ENCODE data around the gene PLA2G4E. TPM values are rescaled to one million over a fixed set of nuclear protein-coding genes. Genes with fewer than 3 reads are reported as not detected.

Gene PLA2G4E
- total and polyA plus RNA-seq, 2 of the 13 experiments (the other 11 are each of a cell fraction or from before 2014, with no cell fraction given) = not detected

DNA sequence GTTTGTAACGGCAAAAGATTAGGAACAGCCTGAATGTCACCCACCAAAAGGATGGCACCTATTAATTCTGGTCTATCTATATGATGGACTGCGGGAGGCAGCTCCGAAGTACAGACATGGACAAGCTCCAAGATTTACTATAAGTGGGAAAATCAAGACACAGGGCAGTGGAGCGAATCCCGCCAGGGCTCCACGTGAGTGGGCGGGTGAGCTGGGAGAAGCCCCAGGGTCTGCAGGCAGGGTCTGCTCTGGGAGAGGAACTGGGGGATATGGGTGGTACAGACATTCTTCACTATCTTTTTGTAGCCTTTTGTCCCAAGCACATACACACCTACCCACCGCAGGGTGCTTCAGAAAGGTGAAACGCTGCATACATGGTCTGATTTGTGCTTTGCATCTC, 88.7 kb downstream of the PLA2G4E start:
- H3K9me3 ChIP-seq (ENCODE audit: low read length) = no peaks in the 10 kb centered on the region
- no peaks in the 10 kb centered on the region for H3K36me3 ChIP-seq (replicated peaks in 1 of 2; ENCODE audit: control insufficient read depth in 1 of 2, insufficient read depth in 2 of 2, low read length in 2 of 2)
- no peak overlapping the region for H3K9ac ChIP-seq (ENCODE audit: insufficient read depth, low read depth, low read length)
- no peak overlapping the region for H3K27ac ChIP-seq (ENCODE audit: extremely low read length, insufficient read depth, low read length)
- no TSS peak for BruUV-seq (replicated peaks)
- TF ChIP-seq, protein P1, sequence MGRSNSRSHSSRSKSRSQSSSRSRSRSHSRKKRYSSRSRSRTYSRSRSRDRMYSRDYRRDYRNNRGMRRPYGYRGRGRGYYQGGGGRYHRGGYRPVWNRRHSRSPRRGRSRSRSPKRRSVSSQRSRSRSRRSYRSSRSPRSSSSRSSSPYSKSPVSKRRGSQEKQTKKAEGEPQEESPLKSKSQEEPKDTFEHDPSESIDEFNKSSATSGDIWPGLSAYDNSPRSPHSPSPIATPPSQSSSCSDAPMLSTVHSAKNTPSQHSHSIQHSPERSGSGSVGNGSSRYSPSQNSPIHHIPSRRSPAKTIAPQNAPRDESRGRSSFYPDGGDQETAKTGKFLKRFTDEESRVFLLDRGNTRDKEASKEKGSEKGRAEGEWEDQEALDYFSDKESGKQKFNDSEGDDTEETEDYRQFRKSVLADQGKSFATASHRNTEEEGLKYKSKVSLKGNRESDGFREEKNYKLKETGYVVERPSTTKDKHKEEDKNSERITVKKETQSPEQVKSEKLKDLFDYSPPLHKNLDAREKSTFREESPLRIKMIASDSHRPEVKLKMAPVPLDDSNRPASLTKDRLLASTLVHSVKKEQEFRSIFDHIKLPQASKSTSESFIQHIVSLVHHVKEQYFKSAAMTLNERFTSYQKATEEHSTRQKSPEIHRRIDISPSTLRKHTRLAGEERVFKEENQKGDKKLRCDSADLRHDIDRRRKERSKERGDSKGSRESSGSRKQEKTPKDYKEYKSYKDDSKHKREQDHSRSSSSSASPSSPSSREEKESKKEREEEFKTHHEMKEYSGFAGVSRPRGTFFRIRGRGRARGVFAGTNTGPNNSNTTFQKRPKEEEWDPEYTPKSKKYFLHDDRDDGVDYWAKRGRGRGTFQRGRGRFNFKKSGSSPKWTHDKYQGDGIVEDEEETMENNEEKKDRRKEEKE (IDR thresholded peaks at IDR 0.05) = no peak
- TF ChIP-seq, protein P2, sequence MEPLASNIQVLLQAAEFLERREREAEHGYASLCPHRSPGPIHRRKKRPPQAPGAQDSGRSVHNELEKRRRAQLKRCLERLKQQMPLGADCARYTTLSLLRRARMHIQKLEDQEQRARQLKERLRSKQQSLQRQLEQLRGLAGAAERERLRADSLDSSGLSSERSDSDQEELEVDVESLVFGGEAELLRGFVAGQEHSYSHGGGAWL (CRISPR knock-in tag; IDR thresholded peaks at IDR 0.05) = no peak
- TF ChIP-seq RORA (CRISPR knock-in tag; IDR thresholded peaks at IDR 0.05) (no peak), CHCHD3 (CRISPR knock-in tag; IDR thresholded peaks at IDR 0.05) (no peak), ZNF83 (CRISPR knock-in tag; IDR thresholded peaks at IDR 0.05; ENCODE audit: borderline replicate concordance) (no peak), ZNF772 (CRISPR knock-in tag; IDR thresholded peaks at IDR 0.05) (no peak), ZNF556 (CRISPR knock-in tag; IDR thresholded peaks at IDR 0.05; ENCODE audit: borderline replicate concordance) (no peak), ETV5 (CRISPR knock-in tag; IDR thresholded peaks at IDR 0.05; ENCODE audit: borderline replicate concordance) (no peak), ZKSCAN1 (IDR thresholded peaks at IDR 0.05; ENCODE audit: low read length) (no peak), RBFOX2 (IDR thresholded peaks at IDR 0.05; ENCODE audit: low read depth, low read length) (no peak), SP5 (CRISPR knock-in tag; IDR thresholded peaks at IDR 0.05; ENCODE audit: borderline replicate concordance, low read depth) (no peak), NR2F2 (IDR thresholded peaks at IDR 0.05; ENCODE audit: borderline replicate concordance, low read depth) (no peak), ZNF792 (CRISPR knock-in tag; IDR thresholded peaks at IDR 0.05) (no peak), SP2 (CRISPR knock-in tag; IDR thresholded peaks at IDR 0.05) (no peak)
- TF ChIP-seq, protein P3, sequence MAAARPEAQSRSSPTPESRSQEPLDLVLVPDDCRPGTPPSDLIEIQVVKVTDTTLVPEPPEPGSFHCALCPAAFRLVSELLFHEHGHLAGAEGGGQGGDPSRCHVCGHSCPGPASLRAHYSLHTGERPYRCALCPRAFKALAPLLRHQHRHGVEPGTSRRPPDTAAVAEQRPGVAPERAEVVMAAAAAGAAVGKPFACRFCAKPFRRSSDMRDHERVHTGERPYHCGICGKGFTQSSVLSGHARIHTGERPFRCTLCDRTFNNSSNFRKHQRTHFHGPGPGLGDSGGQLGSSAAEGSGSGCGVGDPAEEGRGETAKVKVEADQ (CRISPR knock-in tag; IDR thresholded peaks at IDR 0.05; ENCODE audit: borderline replicate concordance) = no peak
- TF ChIP-seq, protein P4, sequence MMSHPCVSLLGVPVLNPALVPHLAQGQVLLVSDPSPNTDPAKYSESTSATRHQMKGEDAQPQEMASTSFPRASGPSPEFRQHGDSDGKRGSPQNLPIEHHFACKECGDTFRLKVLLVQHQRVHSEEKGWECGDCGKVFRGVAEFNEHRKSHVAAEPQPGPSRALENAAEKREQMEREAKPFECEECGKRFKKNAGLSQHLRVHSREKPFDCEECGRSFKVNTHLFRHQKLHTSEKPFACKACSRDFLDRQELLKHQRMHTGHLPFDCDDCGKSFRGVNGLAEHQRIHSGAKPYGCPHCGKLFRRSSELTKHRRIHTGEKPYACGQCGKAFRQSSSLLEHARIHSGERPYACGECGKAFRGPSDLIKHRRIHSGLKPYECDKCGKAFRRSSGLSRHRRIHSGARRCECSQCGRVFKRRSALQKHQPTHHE (CRISPR knock-in tag; IDR thresholded peaks at IDR 0.05; ENCODE audit: borderline replicate concordance) = no peak
- TF ChIP-seq, protein P5, sequence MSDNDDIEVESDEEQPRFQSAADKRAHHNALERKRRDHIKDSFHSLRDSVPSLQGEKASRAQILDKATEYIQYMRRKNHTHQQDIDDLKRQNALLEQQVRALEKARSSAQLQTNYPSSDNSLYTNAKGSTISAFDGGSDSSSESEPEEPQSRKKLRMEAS (IDR thresholded peaks at IDR 0.05) = no peak
- intact Hi-C loops (cut with micrococcal nuclease; ENCODE audit: unreplicated experiment) = no loop called here
- ChIA-PET CTCF (ENCODE audit: low intra/inter-chr PET ratio, low total read pairs) (no interaction called here), POLR2A (no interaction called here)
- in situ Hi-C loops (cut with HindIII; ENCODE audit: extremely low pct_ligation_motif_present, low pct_unique_long_range_greater_than_20kb) = no loop called here
- 99% methylated on average over 9 of the region's 9 CpGs for WGBS (ENCODE audit: low lambda C conversion rate)
- DNase-seq (ENCODE audit: low spot score) (no peak), FAIRE-seq (no peak), ATAC-seq (no peak)
- H2AFZ ChIP-seq (ENCODE audit: low read length) = no peak overlapping the region
- H3K4me3 ChIP-seq (replicated peaks in 1 of 3; ENCODE audit: insufficient read depth in 1 of 3, low read depth in 2 of 3, low read length in 3 of 3) = no peak overlapping the region
- H4K20me1 ChIP-seq (ENCODE audit: insufficient read depth, low read length) = peaks cover 8% of the 10 kb centered on the region; the same call in 1 of the 2 replicates
- no peaks in the 10 kb centered on the region for H3K79me2 ChIP-seq (ENCODE audit: insufficient read depth, low read length)
- H3K4me2 ChIP-seq (ENCODE audit: low read depth, low read length) = no peak overlapping the region
- H3K4me1 ChIP-seq (ENCODE audit: insufficient read depth, low read length) = peaks cover 33% of the 10 kb centered on the region
- H3K27me3 ChIP-seq (ENCODE audit: control insufficient read depth in 1 of 2, insufficient read depth in 2 of 2, low read length in 2 of 2) = no peaks in the 10 kb centered on the region

All from HepG2 (cell line).